Measurements from ENCODE around the gene ANTXRL. TPM values are rescaled to one million over a fixed set of nuclear protein-coding genes. Genes with fewer than 3 reads are reported as not detected.
"Not testable (repeated sequence)": the region's sequence is repeated elsewhere in the genome, so short reads cannot be mapped to it uniquely, and the experiment has no call there.

Gene ANTXRL
- total RNA-seq, 2 donors from 2014 or later, result not detected

- H3K9me3 Mint-ChIP-seq, result no peaks in the 10 kb centered on the region
- ATAC-seq (no peak), DNase-seq (ENCODE audit: low spot score in 2 of 2) (no peak)
- H3K27ac Mint-ChIP-seq, result no peak overlapping the region
- no peaks in the 10 kb centered on the region for H3K36me3 Mint-ChIP-seq
Observed at GRCh38 chr10:46296641-46297141, 9.9 kb downstream of the ANTXRL start.

GRCh38 chr10:46297406-46298204, 10.8 kb downstream of the ANTXRL start:
- H3K36me3 Mint-ChIP-seq, result no peaks in the 10 kb centered on the region
- H3K27ac Mint-ChIP-seq, result peak overlapping the region in 1 of 2 donors; percentile 25
- no peaks in the 10 kb centered on the region for H3K9me3 Mint-ChIP-seq
- ATAC-seq (peak; percentile 56 to 67), DNase-seq (ENCODE audit: low spot score in 2 of 2) (no peak)

- ATAC-seq (no peak), DNase-seq (ENCODE audit: low spot score in 2 of 2) (no peak)
- Mint-ChIP-seq H3K9me3 (no peaks in the 10 kb centered on the region), H3K27ac (peak overlapping the region; percentile 10 to 90), H3K36me3 (no peaks in the 10 kb centered on the region)
Observed at GRCh38 chr10:46298477-46299285, 11.9 kb downstream of the ANTXRL start.

GRCh38 chr10:46299286-46299535, 12.4 kb downstream of the ANTXRL start:
- ATAC-seq (no peak), DNase-seq (ENCODE audit: low spot score in 2 of 2) (no peak)
- Mint-ChIP-seq H3K36me3 (no peaks in the 10 kb centered on the region), H3K27ac (peak overlapping the region in 1 of 2 donors; percentile 10), H3K9me3 (no peaks in the 10 kb centered on the region)

GRCh38 chr10:46299536-46300369, 13.0 kb downstream of the ANTXRL start:
- H3K9me3 Mint-ChIP-seq, result no peaks in the 10 kb centered on the region
- ATAC-seq (peak; percentile 25 to 26), DNase-seq (ENCODE audit: low spot score in 2 of 2) (no peak)
- no peak overlapping the region for H3K27ac Mint-ChIP-seq
- no peaks in the 10 kb centered on the region for H3K36me3 Mint-ChIP-seq

- H3K9me3 Mint-ChIP-seq, ATAC-seq, H3K36me3 Mint-ChIP-seq: not testable (repeated sequence)
Observed at GRCh38 chr10:46300370-46300711, 13.5 kb downstream of the ANTXRL start.

GRCh38 chr10:46301056-46301645, 14.4 kb downstream of the ANTXRL start:
- no peaks in the 10 kb centered on the region for H3K9me3 Mint-ChIP-seq
- no peak overlapping the region for H3K27ac Mint-ChIP-seq
- H3K36me3 Mint-ChIP-seq, result no peaks in the 10 kb centered on the region
- DNase-seq (ENCODE audit: low spot score in 2 of 2) (no peak), ATAC-seq (no peak)

More at GRCh38 chr10:46300370-46300711, 13.5 kb downstream of the ANTXRL start:
- H3K27ac Mint-ChIP-seq; DNase-seq (ENCODE audit: low spot score in 2 of 2): not testable (repeated sequence)

- Mint-ChIP-seq H3K36me3 (no peaks in the 10 kb centered on the region), H3K9me3 (no peaks in the 10 kb centered on the region), H3K27ac (no peak overlapping the region)
- no peak for DNase-seq (ENCODE audit: low spot score in 2 of 2)
- ATAC-seq, result no peak
Observed at GRCh38 chr10:46301721-46302479, 15.1 kb downstream of the ANTXRL start.

- not testable (repeated sequence) for H3K9me3 Mint-ChIP-seq; DNase-seq (ENCODE audit: low spot score in 2 of 2); ATAC-seq; H3K27ac Mint-ChIP-seq; H3K36me3 Mint-ChIP-seq
Observed at GRCh38 chr10:46302765-46303352, 16.1 kb downstream of the ANTXRL start.

- no peak overlapping the region for H3K27ac Mint-ChIP-seq
- ATAC-seq (no peak), DNase-seq (ENCODE audit: low spot score in 2 of 2) (no peak)
- H3K36me3 Mint-ChIP-seq, result no peaks in the 10 kb centered on the region
- H3K9me3 Mint-ChIP-seq, result no peaks in the 10 kb centered on the region
Observed at GRCh38 chr10:46304062-46304461, 17.3 kb downstream of the ANTXRL start.

GRCh38 chr10:46304671-46305070, 17.9 kb downstream of the ANTXRL start:
- not testable (repeated sequence) for ATAC-seq; H3K36me3 Mint-ChIP-seq; DNase-seq (ENCODE audit: low spot score in 2 of 2); H3K9me3 Mint-ChIP-seq; H3K27ac Mint-ChIP-seq

GRCh38 chr10:46305079-46305818, 18.5 kb downstream of the ANTXRL start:
- ATAC-seq, result no peak

GRCh38 chr10:46305986-46306385, 19.2 kb downstream of the ANTXRL start:
- H3K9me3 Mint-ChIP-seq, result no peaks in the 10 kb centered on the region
- H3K27ac Mint-ChIP-seq, result no peak overlapping the region
- no peak for ATAC-seq
- H3K36me3 Mint-ChIP-seq, result no peaks in the 10 kb centered on the region
- DNase-seq (ENCODE audit: low spot score in 2 of 2), result no peak

More at GRCh38 chr10:46305079-46305818, 18.5 kb downstream of the ANTXRL start:
- no peak for DNase-seq (ENCODE audit: low spot score in 2 of 2)
- H3K36me3 Mint-ChIP-seq, result no peaks in the 10 kb centered on the region
- H3K27ac Mint-ChIP-seq, result no peak overlapping the region
- H3K9me3 Mint-ChIP-seq, result no peaks in the 10 kb centered on the region

GRCh38 chr10:46306516-46307184, 19.9 kb downstream of the ANTXRL start:
- ATAC-seq (no peak), DNase-seq (ENCODE audit: low spot score in 2 of 2) (no peak)
- Mint-ChIP-seq H3K27ac (no peak overlapping the region), H3K36me3 (no peaks in the 10 kb centered on the region), H3K9me3 (no peaks in the 10 kb centered on the region)
